ENCODE measurements around the gene GFPT2. TPM values are rescaled to one million over a fixed set of nuclear protein-coding genes. Genes with fewer than 3 reads are reported as not detected.

Gene GFPT2
- total RNA-seq, 1 experiment from 2014 or later: 0.82 TPM

DNA sequence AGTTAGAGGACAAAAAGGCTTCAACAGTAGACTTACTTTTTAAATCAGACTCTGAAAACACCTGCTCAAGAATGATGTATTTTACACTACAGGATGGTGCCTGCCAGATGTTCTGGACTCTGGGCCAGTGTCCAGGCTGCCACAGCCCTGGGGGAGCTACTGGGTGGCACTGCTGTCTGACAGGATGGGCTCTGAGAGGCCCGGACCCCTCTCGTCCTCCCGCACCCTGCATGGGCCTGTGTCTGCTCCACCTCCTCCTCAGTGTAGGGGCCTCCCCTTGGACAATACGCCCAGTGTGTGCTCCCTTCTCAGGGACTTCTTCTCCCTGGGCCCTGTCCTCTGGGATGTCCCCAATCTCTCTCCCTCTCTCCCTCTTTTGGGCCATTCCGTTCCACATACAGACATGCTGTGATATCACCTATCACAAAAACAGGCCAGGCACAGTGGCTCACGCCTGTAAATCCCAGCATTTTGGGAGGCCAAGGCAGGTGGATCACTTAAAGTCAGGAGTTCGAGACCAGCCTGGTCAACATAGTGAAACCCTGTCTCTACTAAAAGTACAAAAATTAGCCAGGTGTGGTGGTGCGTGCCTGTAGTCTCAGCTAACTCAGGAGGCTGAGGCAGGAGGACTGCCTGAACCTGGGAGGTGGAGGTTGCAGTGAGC lies 23.4 kb downstream of the GFPT2 start:
- intact Hi-C loops (cut with micrococcal nuclease; ENCODE audit: unreplicated experiment): loop anchor here (5.0 kb wide), 1 partner anchor 37 kb away; the partner anchor contains the start of gene MAPK9
- no peak overlapping the region for H3K4me3 ChIP-seq (ENCODE audit: low read depth, low read length, poor library complexity, severe bottlenecking)
- no peaks in the 10 kb centered on the region for H3K9me3 ChIP-seq (ENCODE audit: low read depth, low read length, poor library complexity, severe bottlenecking)
- CTCF ChIA-PET: no interaction called here
- no peak for DNase-seq (ENCODE audit: low spot score)
- POLR2A ChIA-PET (ENCODE audit: low non-redundant PET): no interaction called here
- no peaks in the 10 kb centered on the region for H3K27me3 ChIP-seq (replicated peaks; ENCODE audit: insufficient read depth, low read depth, low read length, poor library complexity)
- H3K36me3 ChIP-seq (ENCODE audit: insufficient read depth, low read length, poor library complexity, severe bottlenecking): no peaks in the 10 kb centered on the region
- BruUV-seq (replicated peaks): no TSS peak
- no peaks in the 10 kb centered on the region for H3K4me1 ChIP-seq (ENCODE audit: insufficient read depth, low read length, poor library complexity, severe bottlenecking)
- no peak for TF ChIP-seq EZH2 (IDR thresholded peaks at IDR 0.05; ENCODE audit: borderline replicate concordance, low read depth, low read length, poor library complexity, severe bottlenecking)
- TF ChIP-seq, protein P1, sequence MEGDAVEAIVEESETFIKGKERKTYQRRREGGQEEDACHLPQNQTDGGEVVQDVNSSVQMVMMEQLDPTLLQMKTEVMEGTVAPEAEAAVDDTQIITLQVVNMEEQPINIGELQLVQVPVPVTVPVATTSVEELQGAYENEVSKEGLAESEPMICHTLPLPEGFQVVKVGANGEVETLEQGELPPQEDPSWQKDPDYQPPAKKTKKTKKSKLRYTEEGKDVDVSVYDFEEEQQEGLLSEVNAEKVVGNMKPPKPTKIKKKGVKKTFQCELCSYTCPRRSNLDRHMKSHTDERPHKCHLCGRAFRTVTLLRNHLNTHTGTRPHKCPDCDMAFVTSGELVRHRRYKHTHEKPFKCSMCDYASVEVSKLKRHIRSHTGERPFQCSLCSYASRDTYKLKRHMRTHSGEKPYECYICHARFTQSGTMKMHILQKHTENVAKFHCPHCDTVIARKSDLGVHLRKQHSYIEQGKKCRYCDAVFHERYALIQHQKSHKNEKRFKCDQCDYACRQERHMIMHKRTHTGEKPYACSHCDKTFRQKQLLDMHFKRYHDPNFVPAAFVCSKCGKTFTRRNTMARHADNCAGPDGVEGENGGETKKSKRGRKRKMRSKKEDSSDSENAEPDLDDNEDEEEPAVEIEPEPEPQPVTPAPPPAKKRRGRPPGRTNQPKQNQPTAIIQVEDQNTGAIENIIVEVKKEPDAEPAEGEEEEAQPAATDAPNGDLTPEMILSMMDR (conservative IDR thresholded peaks at IDR 0.05; ENCODE audit: low read depth, low read length): no peak
- no peak overlapping the region for H3K27ac ChIP-seq (ENCODE audit: low read depth, low read length, poor library complexity, severe bottlenecking)

GRCh38 chr5:180329138-180329435 lies 24.0 kb downstream of the GFPT2 start:
- Histone ChIP-seq H3K4me1 (ENCODE audit: insufficient read depth, low read length, poor library complexity, severe bottlenecking) (no peaks in the 10 kb centered on the region), H3K4me3 (ENCODE audit: low read depth, low read length, poor library complexity, severe bottlenecking) (no peak overlapping the region), H3K27ac (ENCODE audit: low read depth, low read length, poor library complexity, severe bottlenecking) (no peak overlapping the region), H3K36me3 (ENCODE audit: insufficient read depth, low read length, poor library complexity, severe bottlenecking) (no peaks in the 10 kb centered on the region), H3K9me3 (ENCODE audit: low read depth, low read length, poor library complexity, severe bottlenecking) (no peaks in the 10 kb centered on the region), H3K27me3 (replicated peaks; ENCODE audit: insufficient read depth, low read depth, low read length, poor library complexity) (no peaks in the 10 kb centered on the region)
- intact Hi-C loops (cut with micrococcal nuclease; ENCODE audit: unreplicated experiment): loop anchor here (5.0 kb wide), 1 partner anchor 37 kb away; the partner anchor contains the start of gene MAPK9
- BruUV-seq (replicated peaks): no TSS peak
- POLR2A ChIA-PET (ENCODE audit: low non-redundant PET): no interaction called here
- CTCF ChIA-PET: interaction anchor here (0.5 to 1.1 kb wide), 11 partner anchors 8 to 227 kb away, joined by 3 to 8 read pairs (median 4); partner anchors contain the start of gene GFPT2
- no peak for TF ChIP-seq EZH2 (IDR thresholded peaks at IDR 0.05; ENCODE audit: borderline replicate concordance, low read depth, low read length, poor library complexity, severe bottlenecking)
- TF ChIP-seq, protein P1 (conservative IDR thresholded peaks at IDR 0.05; ENCODE audit: low read depth, low read length): no peak
- no peak for DNase-seq (ENCODE audit: low spot score)

- intact Hi-C loops (cut with micrococcal nuclease; ENCODE audit: unreplicated experiment): loop anchor here (5.0 kb wide), 1 partner anchor 36 kb away; the partner anchor contains the start of gene MAPK9
- peak; percentile 86 for DNase-seq (ENCODE audit: low spot score)
- no peak overlapping the region for H3K27ac ChIP-seq (ENCODE audit: low read depth, low read length, poor library complexity, severe bottlenecking)
- CTCF ChIA-PET: interaction anchor here (0.5 to 1.1 kb wide), 12 partner anchors 9 to 227 kb away, joined by 3 to 8 read pairs (median 4); partner anchors contain the start of gene GFPT2
- no TSS peak for BruUV-seq (replicated peaks)
- POLR2A ChIA-PET (ENCODE audit: low non-redundant PET): interaction anchor here (0.5 kb wide), 1 partner anchor 104 kb away, joined by 3 read pairs; no protein-coding TSS in a partner anchor
- no peaks in the 10 kb centered on the region for H3K4me1 ChIP-seq (ENCODE audit: insufficient read depth, low read length, poor library complexity, severe bottlenecking)
- no peaks in the 10 kb centered on the region for H3K36me3 ChIP-seq (ENCODE audit: insufficient read depth, low read length, poor library complexity, severe bottlenecking)
- H3K9me3 ChIP-seq (ENCODE audit: low read depth, low read length, poor library complexity, severe bottlenecking): no peaks in the 10 kb centered on the region
- TF ChIP-seq, protein P1 (conservative IDR thresholded peaks at IDR 0.05; ENCODE audit: low read depth, low read length): peak; percentile 77
- TF ChIP-seq EZH2 (IDR thresholded peaks at IDR 0.05; ENCODE audit: borderline replicate concordance, low read depth, low read length, poor library complexity, severe bottlenecking): no peak
- H3K27me3 ChIP-seq (replicated peaks; ENCODE audit: insufficient read depth, low read depth, low read length, poor library complexity): no peaks in the 10 kb centered on the region
- no peak overlapping the region for H3K4me3 ChIP-seq (ENCODE audit: low read depth, low read length, poor library complexity, severe bottlenecking)
Measured at GRCh38 chr5:180328296-180329137, 24.6 kb downstream of the GFPT2 start.

All from A673 (cell line).